ENCODE measurements around the gene MRM3.

Gene MRM3

DNA sequence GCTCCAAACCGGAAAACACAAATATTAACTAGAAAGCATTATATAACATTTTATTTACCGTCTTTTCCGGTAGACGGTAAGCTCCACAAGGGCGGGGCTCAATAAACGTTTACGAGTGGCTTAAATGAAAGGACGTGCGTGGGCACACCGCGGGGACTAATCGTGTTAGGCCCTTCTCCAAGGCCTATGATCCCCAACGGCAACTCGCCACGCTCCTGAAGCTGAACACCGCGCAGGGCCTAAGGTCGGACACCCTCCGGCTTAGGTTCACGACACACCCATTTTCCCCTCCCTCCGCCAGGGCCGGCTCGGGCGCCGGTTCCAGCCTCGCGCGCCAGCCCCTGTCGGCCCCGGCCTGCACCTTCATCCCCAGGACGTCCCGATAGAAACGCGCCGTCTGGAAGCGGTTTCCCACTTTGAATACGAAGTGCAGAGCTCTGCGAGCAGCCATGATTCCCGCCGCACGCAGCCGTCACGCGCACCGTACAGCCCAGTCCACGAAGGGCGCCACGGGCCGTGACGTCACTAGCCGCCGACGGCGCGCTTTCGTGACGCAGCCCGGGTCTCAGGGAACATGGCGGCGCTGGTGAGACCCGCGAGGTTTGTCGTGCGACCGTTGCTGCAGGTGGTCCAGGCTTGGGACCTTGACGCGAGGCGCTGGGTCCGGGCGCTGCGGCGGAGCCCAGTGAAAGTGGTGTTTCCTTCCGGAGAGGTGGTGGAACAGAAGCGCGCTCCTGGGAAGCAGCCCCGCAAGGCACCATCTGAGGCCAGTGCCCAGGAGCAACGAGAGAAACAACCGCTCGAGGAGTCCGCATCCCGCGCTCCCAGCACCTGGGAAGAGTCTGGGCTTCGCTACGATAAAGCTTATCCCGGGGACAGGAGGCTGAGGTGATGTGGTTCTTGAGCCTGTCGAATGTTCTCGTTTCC is at the start of gene MRM3, which contains the start of gene GLOD4:
MRM3 (plus strand) TSS at position 549 of the 927 bp plus-strand sequence; CDS start at position 575, 26 bp downstream.
GLOD4 (minus strand) TSS at position 476 of the 927 bp plus-strand sequence; CDS start at position 451, 25 bp downstream.
- TF ChIP-seq CTCF (conservative IDR thresholded peaks at IDR 0.05): no peak
- TF ChIP-seq ZFX (IDR thresholded peaks at IDR 0.05): peak; percentile 90
- H3K27ac ChIP-seq: peak within 1 kb of the TSS; percentile 95

DNA sequence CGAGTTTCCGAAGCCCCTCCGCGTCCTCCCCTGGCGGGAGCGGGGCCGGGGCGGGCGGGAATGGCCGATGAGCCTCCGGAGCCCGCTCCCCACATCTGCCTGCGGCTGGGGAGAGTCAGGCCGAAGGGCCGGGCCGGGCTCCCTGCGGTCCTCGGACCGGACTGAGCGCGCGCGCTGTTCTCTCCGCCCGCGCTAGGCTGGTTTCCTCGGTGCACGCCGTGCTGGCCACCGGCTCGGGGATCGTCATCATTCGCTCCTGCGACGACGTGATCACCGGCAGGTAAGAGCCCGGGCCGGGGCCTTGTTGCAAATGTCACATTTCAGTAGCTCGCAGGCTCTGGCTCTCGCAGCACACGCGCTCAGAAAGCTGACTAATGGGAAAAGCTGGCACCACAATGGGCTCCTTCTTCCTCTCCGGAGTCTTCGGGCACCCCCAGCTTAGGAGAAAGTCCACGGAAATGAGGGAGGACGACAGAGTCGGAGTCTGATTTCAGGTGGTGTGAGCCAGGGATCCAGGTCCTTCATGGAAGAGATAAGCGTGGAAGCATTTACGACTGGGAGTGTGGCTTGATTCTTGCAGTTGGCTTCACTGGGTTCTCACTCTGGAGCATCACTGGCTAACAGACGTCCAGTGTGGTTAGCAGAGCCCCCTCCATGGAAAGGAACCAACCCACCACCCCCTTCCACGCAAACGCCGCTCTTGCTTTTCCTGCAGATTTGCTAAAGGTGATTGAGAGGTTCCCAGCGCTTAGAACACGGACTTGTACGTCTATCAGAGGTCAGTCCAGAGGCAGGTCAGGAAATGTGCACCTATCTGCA is 49.0 kb upstream of the MRM3 start:
- peak overlapping the region; percentile 95 for H3K27ac ChIP-seq
- TF ChIP-seq CTCF (conservative IDR thresholded peaks at IDR 0.05) (no peak), ZFX (IDR thresholded peaks at IDR 0.05) (peak; percentile 61)

DNA sequence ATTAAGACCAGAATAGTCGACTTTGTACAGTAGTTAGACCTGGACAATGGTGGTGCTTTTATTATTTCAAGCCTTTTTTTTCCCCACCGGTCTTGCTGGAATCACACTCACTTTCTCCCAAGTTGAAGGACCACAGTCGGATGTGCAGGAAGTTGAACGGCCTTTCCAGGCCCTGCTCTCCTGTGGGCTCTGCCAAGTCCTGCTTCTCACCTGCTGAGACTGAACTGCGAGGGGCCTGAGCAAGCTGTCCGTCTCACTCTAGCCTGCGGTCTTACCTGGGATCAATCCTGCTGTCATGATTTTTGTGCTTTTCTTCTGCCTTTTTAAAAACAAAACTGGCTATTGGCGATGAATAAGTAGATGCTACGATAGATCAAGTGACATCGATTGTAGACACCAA is 48.4 kb upstream of the MRM3 start:
- TF ChIP-seq ZFX (IDR thresholded peaks at IDR 0.05) (no peak), CTCF (conservative IDR thresholded peaks at IDR 0.05) (no peak)
- H3K27ac ChIP-seq: peak overlapping the region; percentile 95

GRCh38 chr17:737561-738113 is 44.5 kb upstream of the MRM3 start:
- H3K27ac ChIP-seq: no peak overlapping the region

DNA sequence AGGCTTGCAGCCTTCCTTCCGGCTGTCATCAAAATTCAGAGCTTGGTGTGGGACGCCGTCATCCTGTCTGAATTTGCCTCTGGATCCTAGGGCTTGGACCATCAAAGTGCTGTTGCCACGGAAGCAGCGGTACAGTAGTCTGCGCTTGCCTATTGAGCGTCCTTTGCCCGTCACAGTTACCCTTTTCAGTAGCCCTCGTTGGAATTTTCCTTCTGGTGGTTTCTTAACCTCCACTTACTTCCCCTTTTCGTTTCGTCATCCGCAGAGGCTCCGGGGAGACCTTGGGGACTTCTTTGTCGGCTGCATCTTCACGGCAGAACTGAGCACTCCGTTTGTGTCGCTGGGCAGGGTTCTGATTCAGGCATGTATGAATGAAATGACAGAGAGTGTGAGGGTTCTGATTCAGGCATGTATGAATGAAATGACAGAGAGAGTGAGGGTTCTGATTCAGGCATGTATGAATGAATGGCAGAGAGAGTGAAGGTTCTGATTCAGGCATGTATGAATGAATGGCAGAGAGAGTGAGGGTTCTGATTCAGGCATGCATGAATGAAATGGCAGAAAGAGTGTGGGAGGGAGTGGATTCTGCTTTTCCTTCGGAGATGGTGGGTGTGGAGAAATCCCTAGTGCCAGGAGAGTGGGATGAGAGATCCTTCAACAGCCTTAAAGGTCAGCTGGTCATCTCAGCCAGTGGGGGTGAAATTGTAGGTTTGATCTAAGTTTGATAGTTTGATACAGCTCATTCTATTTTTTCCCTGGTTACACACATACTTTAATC is 41.7 kb upstream of the MRM3 start:
- TF ChIP-seq CTCF (conservative IDR thresholded peaks at IDR 0.05) (no peak), ZFX (IDR thresholded peaks at IDR 0.05) (no peak)
- no peak overlapping the region for H3K27ac ChIP-seq

More at GRCh38 chr17:737561-738113, 44.5 kb upstream of the MRM3 start:
- TF ChIP-seq CTCF (conservative IDR thresholded peaks at IDR 0.05): no peak
- TF ChIP-seq ZFX (IDR thresholded peaks at IDR 0.05): no peak

DNA sequence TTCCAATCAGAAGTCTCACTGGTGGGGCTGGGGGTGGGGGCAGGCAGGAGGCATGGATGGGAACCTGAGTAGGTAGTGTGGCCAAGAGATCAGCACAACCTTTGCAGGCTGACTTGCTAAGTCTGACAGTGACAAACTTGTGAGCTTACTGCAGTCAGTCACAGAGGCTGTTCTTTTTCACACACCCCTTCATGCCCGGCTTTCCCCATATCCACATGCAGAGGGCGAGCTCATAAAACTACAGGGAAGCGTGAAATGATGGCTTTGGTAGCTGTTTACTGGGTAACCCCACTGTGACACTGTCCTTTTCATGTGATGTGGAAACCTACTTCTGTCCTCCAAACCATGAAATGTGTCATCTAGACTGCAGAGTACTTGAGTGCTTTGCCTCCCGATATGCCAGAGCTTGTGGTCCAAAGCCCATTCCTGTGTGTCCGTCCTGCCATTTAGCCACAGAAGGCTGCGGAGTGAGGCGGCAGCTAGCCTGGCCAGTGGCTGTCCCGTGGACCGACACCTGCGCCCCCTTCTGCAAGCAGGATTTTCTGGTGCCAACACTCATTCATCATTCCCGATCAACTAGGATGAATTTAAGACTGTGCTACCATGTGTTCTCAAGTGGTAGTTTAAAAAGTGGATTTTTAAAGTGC is 39.9 kb upstream of the MRM3 start:
- TF ChIP-seq ZFX (IDR thresholded peaks at IDR 0.05): no peak
- TF ChIP-seq CTCF (conservative IDR thresholded peaks at IDR 0.05): no peak
- H3K27ac ChIP-seq: no peak overlapping the region
